Fibroblast of lung (primary cell): ENCODE data around the gene CX3CR1. TPM values are rescaled to one million over a fixed set of nuclear protein-coding genes. Genes with fewer than 3 reads are reported as not detected.

Experiments
- DNase-seq, 2 donors: peaks; one replicate each; pipeline versions ENCODE4 v3.0.0 to v3.0.0-alpha.2; 2010; ENCODE audit warnings: low read depth in 2 of 2
- H2AFZ ChIP-seq: 2 replicates; pipeline ENCODE4 v1.5.1; 2012; ENCODE audit warnings: low read length, control low read depth, inconsistent platforms
- H3K27ac ChIP-seq: 2 replicates; pipeline ENCODE4 v1.5.1; 2011; ENCODE audit warnings: low read length, control low read depth; ENCODE audit not compliant: insufficient read depth
- H3K27me3 ChIP-seq: 2 replicates; pipeline ENCODE4 v1.5.1; 2011; ENCODE audit warnings: mild to moderate bottlenecking, low read length; ENCODE audit not compliant: control insufficient read depth, insufficient read depth
- H3K36me3 ChIP-seq: 2 replicates; pipeline ENCODE4 v1.5.1; 2011; ENCODE audit warnings: low read length; ENCODE audit not compliant: control insufficient read depth, insufficient read depth
- H3K4me1 ChIP-seq: 2 replicates; pipeline ENCODE4 v1.5.1; 2011; ENCODE audit warnings: low read length; ENCODE audit not compliant: control insufficient read depth, insufficient read depth; ENCODE audit errors: extremely low read depth
- H3K4me2 ChIP-seq: 2 replicates; pipeline ENCODE4 v1.5.1; 2011; ENCODE audit warnings: low read length, control low read depth; ENCODE audit not compliant: insufficient read depth; ENCODE audit errors: extremely low read depth
- H3K4me3 ChIP-seq, 4 experiments: fragments of 200-600 bp in 1 of 4; sonication (generic) in 1 of 4; replicated peaks in 1 of 4; 2 replicates each; pipeline ENCODE4 v1.5.1; 2011 to 2016; ENCODE audit warnings: low read length in 4 of 4, low read depth in 3 of 4, mild to moderate bottlenecking in 3 of 4, control low read depth in 2 of 4, inconsistent platforms in 1 of 4, mixed read lengths in 1 of 4; ENCODE audit not compliant: insufficient read depth in 1 of 4; ENCODE audit errors: control extremely low read depth in 1 of 4
- H3K79me2 ChIP-seq: 2 replicates; pipeline ENCODE4 v1.5.1; 2012; ENCODE audit warnings: mild to moderate bottlenecking, low read length, inconsistent platforms; ENCODE audit not compliant: control insufficient read depth, insufficient read depth
- H3K9ac ChIP-seq: 2 replicates; pipeline ENCODE4 v1.5.1; 2011; ENCODE audit warnings: mild to moderate bottlenecking, low read length, control low read depth; ENCODE audit not compliant: insufficient read depth
- H3K9me3 ChIP-seq: 2 replicates; pipeline ENCODE4 v1.5.1; 2012; ENCODE audit warnings: low read depth, low read length; ENCODE audit not compliant: control insufficient read depth, insufficient read depth
- H4K20me1 ChIP-seq: 2 replicates; pipeline ENCODE4 v1.5.1; 2011; ENCODE audit warnings: low read length; ENCODE audit not compliant: control insufficient read depth, insufficient read depth; ENCODE audit errors: extremely low read depth
- CTCF ChIP-seq, 2 donors: IDR thresholded peaks in 1 of 2; conservative IDR thresholded peaks in 1 of 2; 1 replicate in 1 of 2; 2 replicates in 1 of 2; pipeline ENCODE4 v1.5.1; 2011 to 2012; ENCODE audit warnings: low read length in 2 of 2, control low read depth in 1 of 2, inconsistent platforms in 1 of 2, low read depth in 1 of 2, mild to moderate bottlenecking in 1 of 2
- EZH2 ChIP-seq: IDR thresholded peaks from 2 replicates; pipeline ENCODE4 v1.5.1; 2012; ENCODE audit warnings: low read length, control low read depth, mild to moderate bottlenecking; ENCODE audit errors: missing control alignments
- polyA plus RNA-seq, 2 donors: library from polyadenylated mRNA; depleted of rRNA in 1 of 2; stranded (reverse) in 1 of 2; unstranded in 1 of 2; fragments of >200 nt; gene quantifications; 2 replicates each; pipeline ENCODE4 v1.2.1, GENCODE V29; 2011 to 2012; ENCODE audit warnings: missing spikeins in 1 of 2
- total RNA-seq: library from RNA; depleted of rRNA; stranded (reverse); fragments of >200 nt; gene quantifications from 2 replicates; pipeline ENCODE4 v1.2.1, GENCODE V29; 2014

Gene CX3CR1
- total and polyA plus RNA-seq, 2 donors (not counting 1 experiment from before 2014, with no cell fraction given) = under 0.01 TPM; not detected in 1

- no peaks in the 10 kb centered on the region for H3K9me3 ChIP-seq
- no peaks in the 10 kb centered on the region for H4K20me1 ChIP-seq
- H3K4me1 ChIP-seq = no peaks in the 10 kb centered on the region
- H2AFZ ChIP-seq = no peak overlapping the region
- H3K9ac ChIP-seq = no peak overlapping the region
- TF ChIP-seq EZH2 (no peak), CTCF (conservative IDR thresholded peaks at IDR 0.05 in 1 of 2, IDR thresholded peaks at IDR 0.05 in 1 of 2; ENCODE audit: low read depth in 1 of 2, low read length in 2 of 2) (no peak)
- no peak for DNase-seq
- no peaks in the 10 kb centered on the region for H3K27me3 ChIP-seq
- no peaks in the 10 kb centered on the region for H3K36me3 ChIP-seq
- no peak overlapping the region for H3K4me3 ChIP-seq
- H3K27ac ChIP-seq = no peak overlapping the region
- no peaks in the 10 kb centered on the region for H3K79me2 ChIP-seq
- no peak overlapping the region for H3K4me2 ChIP-seq
These were observed 47.4 kb upstream of the CX3CR1 start for GRCh38 chr3:39327053-39327745.

DNA sequence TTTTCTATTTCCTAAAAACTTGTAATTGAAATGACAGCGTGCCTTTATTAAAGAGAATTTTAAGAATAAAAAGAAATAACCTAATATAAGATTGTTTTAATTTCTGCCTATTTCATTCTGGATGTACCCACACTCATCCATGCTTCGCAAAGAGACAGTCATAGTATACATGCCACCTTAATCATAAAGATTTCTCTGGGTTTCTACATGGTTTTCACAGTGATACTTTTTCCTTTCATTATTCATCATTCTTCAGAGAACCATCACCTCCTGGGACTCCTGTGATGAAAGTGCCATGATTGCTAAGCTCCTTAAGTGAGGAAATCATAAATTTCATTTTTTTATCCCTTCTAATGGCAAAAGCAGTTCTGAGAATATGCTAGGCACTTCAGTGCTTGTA lies 45.4 kb upstream of the CX3CR1 start:
- DNase-seq = no peak
- no peaks in the 10 kb centered on the region for H3K27me3 ChIP-seq
- no peak overlapping the region for H2AFZ ChIP-seq
- no peaks in the 10 kb centered on the region for H3K4me1 ChIP-seq
- no peak overlapping the region for H3K27ac ChIP-seq
- no peak overlapping the region for H3K4me3 ChIP-seq
- no peak overlapping the region for H3K9ac ChIP-seq
- no peaks in the 10 kb centered on the region for H4K20me1 ChIP-seq
- no peaks in the 10 kb centered on the region for H3K79me2 ChIP-seq
- H3K4me2 ChIP-seq = no peak overlapping the region
- no peaks in the 10 kb centered on the region for H3K9me3 ChIP-seq
- H3K36me3 ChIP-seq = no peaks in the 10 kb centered on the region
- TF ChIP-seq EZH2 (no peak), CTCF (conservative IDR thresholded peaks at IDR 0.05 in 1 of 2, IDR thresholded peaks at IDR 0.05 in 1 of 2; ENCODE audit: low read depth in 1 of 2, low read length in 2 of 2) (no peak)

DNA sequence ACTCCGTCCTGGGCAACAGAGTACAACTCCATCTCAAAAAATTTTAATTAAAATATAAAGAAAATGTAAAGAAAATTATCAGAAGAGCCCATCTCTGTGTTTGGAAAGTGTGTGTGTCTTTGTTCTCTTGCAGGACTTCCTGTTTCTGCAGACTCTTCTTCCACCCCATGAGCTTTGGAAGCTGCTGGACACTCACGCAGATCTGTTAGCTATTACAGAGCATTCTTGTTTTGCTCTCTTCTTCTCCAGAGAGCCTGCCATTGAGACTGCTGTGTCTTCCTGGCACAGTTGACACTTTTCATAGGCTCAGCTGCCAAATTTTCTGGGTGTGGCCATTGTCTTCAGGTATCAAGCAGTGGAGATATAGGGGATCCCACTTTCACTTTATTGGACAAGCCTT lies 43.7 kb upstream of the CX3CR1 start:
- no peaks in the 10 kb centered on the region for H3K36me3 ChIP-seq
- no peak overlapping the region for H3K4me3 ChIP-seq
- H3K4me1 ChIP-seq = no peaks in the 10 kb centered on the region
- H3K79me2 ChIP-seq = no peaks in the 10 kb centered on the region
- H3K9ac ChIP-seq = no peak overlapping the region
- DNase-seq = no peak
- no peaks in the 10 kb centered on the region for H4K20me1 ChIP-seq
- TF ChIP-seq CTCF (conservative IDR thresholded peaks at IDR 0.05 in 1 of 2, IDR thresholded peaks at IDR 0.05 in 1 of 2; ENCODE audit: low read depth in 1 of 2, low read length in 2 of 2) = no peak
- TF ChIP-seq EZH2 = no peak
- H3K27ac ChIP-seq = no peak overlapping the region
- no peak overlapping the region for H3K4me2 ChIP-seq
- H3K9me3 ChIP-seq = no peaks in the 10 kb centered on the region
- no peaks in the 10 kb centered on the region for H3K27me3 ChIP-seq
- H2AFZ ChIP-seq = no peak overlapping the region
